Measurements from ENCODE around the gene LRP8. TPM values are rescaled to one million over a fixed set of nuclear protein-coding genes. Genes with fewer than 3 reads are reported as not detected.

The LRP8 gene
- polyA plus RNA-seq, 1 of the 3 experiments (the other 2 are of a cell fraction) = 19.9 TPM

DNA sequence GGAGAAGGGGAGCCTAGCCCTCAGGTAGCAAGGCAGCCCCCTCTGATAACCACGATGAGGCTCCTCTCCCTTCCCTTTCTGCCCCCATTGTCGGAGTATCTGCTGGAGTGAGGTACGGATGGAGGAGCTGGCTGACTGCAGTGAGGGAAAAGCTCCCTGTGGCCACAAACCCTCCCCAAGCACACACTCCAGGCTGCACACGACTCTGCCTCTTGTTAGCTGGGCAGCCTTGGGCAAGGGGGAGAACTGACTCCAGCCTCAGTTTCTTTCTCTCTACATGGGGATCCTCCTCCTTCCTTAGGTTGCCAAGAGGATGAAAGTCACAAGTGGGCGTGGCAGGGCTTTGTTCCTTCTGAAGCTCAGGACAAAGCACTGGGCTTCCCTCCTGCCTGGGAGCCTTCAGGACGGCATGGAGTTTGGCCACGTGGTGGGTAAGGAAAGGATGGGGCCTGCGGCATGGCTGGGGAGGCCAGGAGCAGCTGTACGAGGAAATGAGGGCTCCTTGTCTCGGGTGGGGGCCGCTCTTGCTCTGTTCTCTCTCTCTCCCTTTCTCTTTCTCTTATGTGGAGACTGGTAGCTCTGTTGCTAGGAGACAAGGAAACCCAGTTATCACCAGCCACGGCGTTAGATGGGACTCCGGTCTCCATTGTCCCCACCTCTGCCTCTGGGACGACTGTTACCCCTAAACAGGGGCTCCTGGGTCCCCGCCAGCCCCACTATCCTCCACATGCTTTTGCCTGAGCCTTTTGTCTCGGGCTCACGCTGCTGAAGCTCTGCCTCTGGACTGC is 39.7 kb downstream of the LRP8 start:
- no peak for DNase-seq
- Histone ChIP-seq H3K4me1 (ENCODE audit: control insufficient read depth in 1 of 2, insufficient read depth in 2 of 2, low read depth in 1 of 2, low read length in 1 of 2) (peaks cover 0 to 29% of the 10 kb centered on the region in 2 experiments; a peak in 2 of 4 replicates), H3K79me2 (ENCODE audit: insufficient read depth) (no peaks in the 10 kb centered on the region), H3K9ac (no peak overlapping the region), H3F3A (replicated peaks; ENCODE audit: insufficient read depth) (no peaks in the 10 kb centered on the region), H3K36me3 (replicated peaks in 1 of 2; ENCODE audit: control insufficient read depth in 1 of 2, insufficient read depth in 2 of 2, low read length in 1 of 2) (peaks cover 0 to 13% of the 10 kb centered on the region in 2 experiments), H3K4me3 (ENCODE audit: low read depth in 2 of 2, low read length in 1 of 2) (no peak overlapping the region), H3K27me3 (ENCODE audit: insufficient read depth) (no peaks in the 10 kb centered on the region), H2AFZ (ENCODE audit: low read depth) (no peak overlapping the region), H3K4me2 (no peak overlapping the region), H3K9me3 (no peaks in the 10 kb centered on the region), H3K9me2 (no peaks in the 10 kb centered on the region), H3K27ac (ENCODE audit: low read depth in 2 of 2, low read length in 1 of 2) (no peak overlapping the region; a peak in 1 of 4 replicates), H4K20me1 (ENCODE audit: insufficient read depth) (no peaks in the 10 kb centered on the region)
- TF ChIP-seq RXRA (IDR thresholded peaks at IDR 0.05; ENCODE audit: borderline replicate concordance, low read depth) = no peak
- TF ChIP-seq MEF2A (IDR thresholded peaks at IDR 0.05; ENCODE audit: borderline replicate concordance, low read depth) = no peak
- TF ChIP-seq RFX5 (IDR thresholded peaks at IDR 0.05; ENCODE audit: low read length) = no peak
- TF ChIP-seq EZH2phosphoT487 (IDR thresholded peaks at IDR 0.05; ENCODE audit: borderline replicate concordance, low read depth) = no peak
- no peak for TF ChIP-seq CHD2 (IDR thresholded peaks at IDR 0.05; ENCODE audit: low read length, partially characterized antibody)
- TF ChIP-seq SIN3A (IDR thresholded peaks at IDR 0.05; ENCODE audit: borderline replicate concordance, low read depth, low read length) = no peak
- no peak for TF ChIP-seq FOXM1 (IDR thresholded peaks at IDR 0.05; ENCODE audit: low read depth)
- TF ChIP-seq, protein P1, sequence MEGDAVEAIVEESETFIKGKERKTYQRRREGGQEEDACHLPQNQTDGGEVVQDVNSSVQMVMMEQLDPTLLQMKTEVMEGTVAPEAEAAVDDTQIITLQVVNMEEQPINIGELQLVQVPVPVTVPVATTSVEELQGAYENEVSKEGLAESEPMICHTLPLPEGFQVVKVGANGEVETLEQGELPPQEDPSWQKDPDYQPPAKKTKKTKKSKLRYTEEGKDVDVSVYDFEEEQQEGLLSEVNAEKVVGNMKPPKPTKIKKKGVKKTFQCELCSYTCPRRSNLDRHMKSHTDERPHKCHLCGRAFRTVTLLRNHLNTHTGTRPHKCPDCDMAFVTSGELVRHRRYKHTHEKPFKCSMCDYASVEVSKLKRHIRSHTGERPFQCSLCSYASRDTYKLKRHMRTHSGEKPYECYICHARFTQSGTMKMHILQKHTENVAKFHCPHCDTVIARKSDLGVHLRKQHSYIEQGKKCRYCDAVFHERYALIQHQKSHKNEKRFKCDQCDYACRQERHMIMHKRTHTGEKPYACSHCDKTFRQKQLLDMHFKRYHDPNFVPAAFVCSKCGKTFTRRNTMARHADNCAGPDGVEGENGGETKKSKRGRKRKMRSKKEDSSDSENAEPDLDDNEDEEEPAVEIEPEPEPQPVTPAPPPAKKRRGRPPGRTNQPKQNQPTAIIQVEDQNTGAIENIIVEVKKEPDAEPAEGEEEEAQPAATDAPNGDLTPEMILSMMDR (IDR thresholded peaks at IDR 0.05) = no peak
- TF ChIP-seq, protein P2, sequence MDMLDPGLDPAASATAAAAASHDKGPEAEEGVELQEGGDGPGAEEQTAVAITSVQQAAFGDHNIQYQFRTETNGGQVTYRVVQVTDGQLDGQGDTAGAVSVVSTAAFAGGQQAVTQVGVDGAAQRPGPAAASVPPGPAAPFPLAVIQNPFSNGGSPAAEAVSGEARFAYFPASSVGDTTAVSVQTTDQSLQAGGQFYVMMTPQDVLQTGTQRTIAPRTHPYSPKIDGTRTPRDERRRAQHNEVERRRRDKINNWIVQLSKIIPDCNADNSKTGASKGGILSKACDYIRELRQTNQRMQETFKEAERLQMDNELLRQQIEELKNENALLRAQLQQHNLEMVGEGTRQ (IDR thresholded peaks at IDR 0.05; ENCODE audit: borderline replicate concordance, low read depth, low read length) = no peak
- TF ChIP-seq ELF1 (IDR thresholded peaks at IDR 0.05) = no peak
- TF ChIP-seq NFIC (IDR thresholded peaks at IDR 0.05; ENCODE audit: borderline replicate concordance) = no peak
- TF ChIP-seq GATA2 (CRISPR knock-in tag; IDR thresholded peaks at IDR 0.05) = no peak
- no peak for TF ChIP-seq FOSL2 (IDR thresholded peaks at IDR 0.05; ENCODE audit: borderline replicate concordance, low read depth)
- no peak for TF ChIP-seq MXI1 (IDR thresholded peaks at IDR 0.05; ENCODE audit: low read depth, low read length)
- no peak for TF ChIP-seq EP300 (IDR thresholded peaks at IDR 0.05; ENCODE audit: borderline replicate concordance in 1 of 2, low read depth in 1 of 2, low read length in 1 of 2)
- no peak for TF ChIP-seq SMC3 (IDR thresholded peaks at IDR 0.05; ENCODE audit: low read depth, low read length)
- TF ChIP-seq NRF1 (IDR thresholded peaks at IDR 0.05; ENCODE audit: low read depth, low read length) = no peak
- TF ChIP-seq, protein P3, sequence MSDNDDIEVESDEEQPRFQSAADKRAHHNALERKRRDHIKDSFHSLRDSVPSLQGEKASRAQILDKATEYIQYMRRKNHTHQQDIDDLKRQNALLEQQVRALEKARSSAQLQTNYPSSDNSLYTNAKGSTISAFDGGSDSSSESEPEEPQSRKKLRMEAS (IDR thresholded peaks at IDR 0.05; ENCODE audit: low read depth) = no peak
- TF ChIP-seq, protein P4, sequence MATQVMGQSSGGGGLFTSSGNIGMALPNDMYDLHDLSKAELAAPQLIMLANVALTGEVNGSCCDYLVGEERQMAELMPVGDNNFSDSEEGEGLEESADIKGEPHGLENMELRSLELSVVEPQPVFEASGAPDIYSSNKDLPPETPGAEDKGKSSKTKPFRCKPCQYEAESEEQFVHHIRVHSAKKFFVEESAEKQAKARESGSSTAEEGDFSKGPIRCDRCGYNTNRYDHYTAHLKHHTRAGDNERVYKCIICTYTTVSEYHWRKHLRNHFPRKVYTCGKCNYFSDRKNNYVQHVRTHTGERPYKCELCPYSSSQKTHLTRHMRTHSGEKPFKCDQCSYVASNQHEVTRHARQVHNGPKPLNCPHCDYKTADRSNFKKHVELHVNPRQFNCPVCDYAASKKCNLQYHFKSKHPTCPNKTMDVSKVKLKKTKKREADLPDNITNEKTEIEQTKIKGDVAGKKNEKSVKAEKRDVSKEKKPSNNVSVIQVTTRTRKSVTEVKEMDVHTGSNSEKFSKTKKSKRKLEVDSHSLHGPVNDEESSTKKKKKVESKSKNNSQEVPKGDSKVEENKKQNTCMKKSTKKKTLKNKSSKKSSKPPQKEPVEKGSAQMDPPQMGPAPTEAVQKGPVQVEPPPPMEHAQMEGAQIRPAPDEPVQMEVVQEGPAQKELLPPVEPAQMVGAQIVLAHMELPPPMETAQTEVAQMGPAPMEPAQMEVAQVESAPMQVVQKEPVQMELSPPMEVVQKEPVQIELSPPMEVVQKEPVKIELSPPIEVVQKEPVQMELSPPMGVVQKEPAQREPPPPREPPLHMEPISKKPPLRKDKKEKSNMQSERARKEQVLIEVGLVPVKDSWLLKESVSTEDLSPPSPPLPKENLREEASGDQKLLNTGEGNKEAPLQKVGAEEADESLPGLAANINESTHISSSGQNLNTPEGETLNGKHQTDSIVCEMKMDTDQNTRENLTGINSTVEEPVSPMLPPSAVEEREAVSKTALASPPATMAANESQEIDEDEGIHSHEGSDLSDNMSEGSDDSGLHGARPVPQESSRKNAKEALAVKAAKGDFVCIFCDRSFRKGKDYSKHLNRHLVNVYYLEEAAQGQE (IDR thresholded peaks at IDR 0.05; ENCODE audit: low read depth, low read length) = no peak
- TF ChIP-seq FOXJ3 (CRISPR knock-in tag; IDR thresholded peaks at IDR 0.05) = no peak
- ChIA-PET POLR2A (no interaction called here), CTCF (interaction anchor here (1.1 to 9.4 kb wide), 5 partner anchors 9 to 106 kb away, joined by 3 to 82 read pairs (median 9); no protein-coding TSS in a partner anchor)
- 97% methylated on average over 16 of the region's 18 CpGs for WGBS (ENCODE audit: low lambda C conversion rate)

Measured in SK-N-SH (cell line).